PFSK-1 (cell line): ENCODE results near the gene ZDHHC17.

Experiments used
- POLR2AphosphoS5 ChIP-seq: IDR thresholded peaks from 2 replicates; pipeline ENCODE4 v1.6.1; 2012; ENCODE audit warnings: low read depth, mild to moderate bottlenecking, control low read depth, low read length, moderate library complexity
- TAF1 ChIP-seq: IDR thresholded peaks from 2 replicates; pipeline ENCODE4 v1.6.1; 2012; ENCODE audit warnings: low read length, control low read depth, borderline replicate concordance; ENCODE audit not compliant: insufficient read depth

GRCh38 chr12:76874491-76875190 lies 110.7 kb downstream of the ZDHHC17 start:
- no peak for TF ChIP-seq POLR2AphosphoS5
- TF ChIP-seq TAF1 = no peak
